ENCODE measurements around the gene LRMDA. TPM values are rescaled to one million over a fixed set of nuclear protein-coding genes. Genes with fewer than 3 reads are reported as not detected.

The LRMDA gene
- total RNA-seq, 1 donor from 2014 or later: 4.5 TPM

DNA sequence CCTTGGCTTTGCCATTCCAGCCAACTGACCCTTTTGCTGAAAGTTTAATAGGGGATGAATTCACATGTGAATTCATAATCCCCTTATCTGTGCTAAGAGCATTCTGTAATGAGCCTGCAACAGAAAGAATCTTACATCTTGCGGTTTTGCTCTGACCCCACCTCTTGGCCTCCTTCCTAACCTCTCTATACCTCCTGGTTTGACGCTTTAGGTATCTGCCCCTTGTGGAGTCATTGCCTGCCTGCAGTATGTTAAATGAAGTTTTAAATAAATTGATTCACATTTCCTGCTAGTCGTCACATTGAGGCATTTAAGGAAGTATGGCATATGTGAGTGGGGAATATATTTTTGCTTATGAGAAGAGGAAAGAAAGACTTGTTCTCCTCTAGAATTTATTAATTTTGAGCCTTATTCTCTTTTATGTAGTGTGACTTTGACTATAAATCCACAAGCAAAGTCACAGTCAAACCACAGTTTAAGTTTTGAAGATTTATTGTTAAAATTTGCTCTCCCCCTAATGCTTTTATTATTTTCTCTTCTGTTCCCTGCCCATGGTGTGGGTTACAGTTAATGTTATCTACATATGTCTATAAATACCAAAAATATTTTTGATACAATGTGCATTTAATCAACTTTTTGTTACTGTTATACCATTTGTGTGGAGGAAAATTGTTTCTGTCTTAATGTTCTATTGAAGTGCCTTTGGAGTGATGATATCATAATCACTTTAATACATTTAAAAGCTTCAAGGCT is 60.9 kb downstream of the LRMDA start:
- DNase-seq (ENCODE audit: low spot score): no peak
- intact Hi-C loops (cut with DNase I): no loop called here

DNA sequence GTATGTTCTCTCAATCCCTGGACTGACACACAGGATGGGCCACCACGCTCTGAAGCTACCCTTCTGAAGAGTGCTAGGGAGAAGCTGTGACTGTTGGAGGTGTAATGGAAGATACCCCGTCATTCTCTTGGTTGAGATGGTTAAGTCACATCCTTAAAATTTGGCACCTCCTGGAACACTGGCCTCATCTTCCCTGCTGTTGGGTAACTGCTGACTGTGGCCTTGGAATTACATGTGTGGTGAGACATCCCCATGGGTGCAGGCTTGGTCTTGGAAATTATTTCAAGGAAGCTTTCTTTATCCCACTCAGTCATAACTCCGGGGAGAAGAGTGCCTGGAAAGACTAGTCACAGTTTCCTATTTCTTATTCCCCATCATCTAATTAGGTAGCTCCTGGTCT is 62.0 kb downstream of the LRMDA start:
- no peak for DNase-seq (ENCODE audit: low spot score)
- intact Hi-C loops (cut with DNase I): no loop called here

DNA sequence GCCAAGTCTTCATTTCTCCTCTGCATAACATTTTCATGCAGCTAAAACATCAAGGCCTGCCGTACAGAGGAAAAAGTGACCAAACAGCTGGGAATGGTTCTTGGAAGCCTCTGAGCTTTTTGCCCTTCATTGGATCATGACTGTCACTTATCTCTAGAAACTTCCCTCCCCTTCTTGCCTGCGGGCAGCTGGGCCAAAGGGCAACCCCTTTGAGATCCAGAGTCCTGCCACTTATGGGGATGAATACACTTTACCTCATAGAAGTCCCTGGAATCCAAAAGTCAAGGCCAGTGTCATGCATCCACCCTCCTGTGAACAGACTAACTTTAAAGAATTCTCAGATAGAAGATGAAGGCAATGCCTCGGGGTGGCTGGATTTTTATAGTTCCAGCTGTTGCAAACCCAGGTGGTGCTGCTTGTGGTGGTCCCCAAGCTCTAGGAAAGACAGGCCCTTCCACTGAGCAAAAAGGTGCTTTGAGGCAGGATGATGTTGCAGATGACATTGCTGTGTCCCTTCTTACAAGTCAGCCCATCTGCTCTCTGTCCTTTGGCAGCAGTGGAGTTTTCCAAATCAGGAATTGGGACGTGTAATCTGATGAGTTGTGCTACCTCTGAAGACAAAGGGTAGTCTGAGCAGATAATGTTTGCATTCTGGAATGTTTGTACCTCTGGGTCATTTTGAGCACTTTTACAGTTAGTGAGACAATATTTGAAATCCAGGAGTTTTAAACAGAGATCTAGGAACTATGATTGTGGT is 64.2 kb downstream of the LRMDA start:
- DNase-seq (ENCODE audit: low spot score): no peak
- intact Hi-C loops (cut with DNase I): no loop called here

DNA sequence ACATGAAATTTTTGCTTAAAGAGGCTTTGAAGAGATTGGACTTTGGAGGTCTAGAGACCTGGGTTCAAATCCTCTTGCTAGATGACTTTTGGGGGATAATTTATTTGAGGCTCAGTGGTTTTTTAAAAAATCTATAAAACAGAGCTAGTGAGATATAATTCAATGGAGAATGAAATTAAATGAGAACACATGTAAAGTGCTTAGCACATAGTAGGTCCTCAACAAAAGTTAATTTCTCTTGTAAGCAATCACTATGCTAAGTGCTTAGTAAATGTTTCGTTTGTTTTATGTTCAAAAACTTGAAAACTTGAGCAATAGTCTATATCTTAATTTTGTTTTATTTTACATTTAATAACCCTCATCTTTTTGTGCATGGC is 64.8 kb downstream of the LRMDA start:
- intact Hi-C loops (cut with DNase I): no loop called here
- DNase-seq (ENCODE audit: low spot score): no peak

- DNase-seq (ENCODE audit: low spot score): no peak
- intact Hi-C loops (cut with DNase I): no loop called here
Observed at GRCh38 chr10:75497997-75498883, 66.8 kb downstream of the LRMDA start.

DNA sequence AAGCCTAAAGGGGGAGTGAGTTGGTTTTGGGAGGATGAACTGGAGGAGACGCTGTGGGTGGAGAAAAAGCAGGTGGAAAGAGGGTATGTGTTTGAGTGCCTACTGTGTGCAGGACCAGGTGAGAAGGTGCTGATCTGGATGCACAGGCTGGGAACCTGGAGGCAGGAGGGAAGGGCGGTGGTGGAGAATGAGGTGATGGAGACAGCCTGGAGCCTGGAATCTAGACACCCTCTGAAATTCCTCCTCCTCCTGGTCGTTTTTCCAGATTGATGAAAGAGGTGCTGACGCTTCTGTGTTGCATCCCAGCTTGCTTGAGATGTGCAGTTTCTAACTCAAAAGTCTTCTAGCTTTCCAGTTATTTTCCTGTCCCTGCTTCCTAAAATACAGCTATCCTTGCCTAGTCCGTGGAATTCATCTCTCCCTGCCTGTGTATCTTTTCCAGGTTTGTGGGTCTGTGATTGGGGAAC is 67.5 kb downstream of the LRMDA start:
- DNase-seq (ENCODE audit: low spot score): no peak
- intact Hi-C loops (cut with DNase I): no loop called here

- DNase-seq (ENCODE audit: low spot score): no peak
- intact Hi-C loops (cut with DNase I): no loop called here
Observed at GRCh38 chr10:75499556-75500160, 68.2 kb downstream of the LRMDA start.

DNA sequence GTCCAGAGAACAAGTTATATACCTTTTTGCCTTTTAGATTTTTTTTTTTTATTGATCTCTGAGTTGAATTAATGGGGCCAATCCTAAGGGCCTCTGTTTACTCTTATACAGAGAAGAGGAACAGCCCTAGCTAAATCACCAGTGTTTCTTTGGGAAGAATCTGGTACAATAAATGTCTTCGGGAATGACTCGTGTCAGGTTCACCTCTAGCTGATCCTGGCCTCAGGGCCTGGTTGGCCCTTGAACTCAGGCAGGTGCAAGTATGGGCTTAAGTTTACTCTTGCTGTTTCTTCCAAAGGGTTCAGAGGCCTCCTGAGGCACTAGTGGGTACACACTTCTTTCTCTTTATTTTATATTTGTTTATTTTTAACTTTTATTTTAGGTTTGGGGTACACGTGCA is 71.0 kb downstream of the LRMDA start:
- no peak for DNase-seq (ENCODE audit: low spot score)

GRCh38 chr10:75502838-75503237 is 71.4 kb downstream of the LRMDA start:
- DNase-seq (ENCODE audit: low spot score): no peak
- intact Hi-C loops (cut with DNase I): no loop called here

More for the DNA sequence above, 71.0 kb downstream of the LRMDA start:
- intact Hi-C loops (cut with DNase I): no loop called here

- DNase-seq (ENCODE audit: low spot score): no peak
- intact Hi-C loops (cut with DNase I): no loop called here
Observed at GRCh38 chr10:75505293-75505692, 73.9 kb downstream of the LRMDA start.

GRCh38 chr10:75505840-75506506 is 74.5 kb downstream of the LRMDA start:
- intact Hi-C loops (cut with DNase I): no loop called here
- DNase-seq (ENCODE audit: low spot score): no peak

DNA sequence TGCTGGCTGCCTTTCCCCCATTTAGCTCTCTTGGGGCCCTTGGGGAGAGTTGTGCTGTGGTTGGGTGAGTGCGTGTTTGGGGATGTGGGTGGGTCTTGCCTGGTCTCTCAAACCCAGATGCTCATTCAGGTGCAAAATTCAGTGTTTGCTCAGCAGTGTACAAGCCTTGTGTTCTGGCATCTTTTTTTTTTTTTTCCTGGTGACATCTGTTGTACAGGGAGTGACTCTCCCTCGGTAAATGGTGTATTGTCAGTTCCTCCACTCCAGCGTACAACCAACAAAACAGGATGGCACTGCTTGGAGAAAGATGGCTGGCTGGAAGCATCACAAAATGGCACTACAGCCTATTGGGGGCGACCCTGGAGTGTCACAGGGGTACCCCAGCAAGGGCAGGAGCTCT is 75.5 kb downstream of the LRMDA start:
- intact Hi-C loops (cut with DNase I): no loop called here
- no peak for DNase-seq (ENCODE audit: low spot score)

DNA sequence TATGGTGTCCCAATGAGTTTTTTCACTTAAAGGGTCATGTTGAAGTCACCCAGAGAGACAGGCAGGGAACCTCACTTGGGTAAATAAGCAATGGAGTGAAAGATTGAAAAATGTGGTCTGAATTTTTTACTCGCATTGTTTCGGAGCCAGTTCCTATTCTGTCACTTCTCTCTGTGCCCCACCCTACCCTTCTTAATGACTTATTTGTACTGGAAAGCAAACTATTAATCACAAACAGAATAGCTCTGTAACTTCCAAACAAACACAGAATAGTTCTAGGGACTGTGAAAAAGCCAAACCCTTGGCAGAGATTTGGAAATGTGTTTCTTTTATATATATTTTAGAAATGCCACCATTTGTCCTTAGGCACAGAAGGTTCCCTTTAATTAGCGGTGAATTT is 76.0 kb downstream of the LRMDA start:
- DNase-seq (ENCODE audit: low spot score): no peak
- intact Hi-C loops (cut with DNase I): no loop called here

GRCh38 chr10:75508239-75508813 is 76.9 kb downstream of the LRMDA start:
- intact Hi-C loops (cut with DNase I): no loop called here
- DNase-seq (ENCODE audit: low spot score): no peak

GRCh38 chr10:75508814-75509306 is 77.4 kb downstream of the LRMDA start:
- no peak for DNase-seq (ENCODE audit: low spot score)
- intact Hi-C loops (cut with DNase I): no loop called here

DNA sequence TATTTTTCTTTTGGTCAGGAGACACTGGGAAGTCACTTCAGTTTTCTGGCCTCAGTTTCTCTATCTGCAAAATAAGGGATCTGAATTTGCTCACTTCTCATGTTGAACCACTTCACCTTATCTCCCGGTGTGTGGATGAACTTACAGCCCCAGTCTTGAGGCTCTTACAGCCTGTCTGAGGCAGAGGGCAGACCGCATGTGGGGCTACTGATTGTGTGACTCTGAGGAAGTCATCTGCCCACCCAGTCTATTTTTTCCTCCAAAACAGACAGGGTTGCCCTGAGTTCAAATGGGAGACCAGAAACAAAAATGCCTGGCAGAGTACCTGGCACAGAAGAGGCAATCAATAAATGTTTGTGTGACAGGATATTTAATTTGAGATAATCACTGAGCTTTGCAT is 78.3 kb downstream of the LRMDA start:
- intact Hi-C loops (cut with DNase I): no loop called here
- no peak for DNase-seq (ENCODE audit: low spot score)

- intact Hi-C loops (cut with DNase I): no loop called here
- DNase-seq (ENCODE audit: low spot score): no peak
Observed at GRCh38 chr10:75511011-75511410, 79.6 kb downstream of the LRMDA start.

- intact Hi-C loops (cut with DNase I): no loop called here
- DNase-seq (ENCODE audit: low spot score): no peak
Observed at GRCh38 chr10:75512203-75512933, 80.9 kb downstream of the LRMDA start.
